Measurements from ENCODE around the gene CFAP74. TPM values are rescaled to one million over a fixed set of nuclear protein-coding genes. Genes with fewer than 3 reads are reported as not detected.
A peak's percentile ranks its signal among the peaks of the same experiment; 100 is the strongest.

The CFAP74 gene
- total RNA-seq, 2 experiments from 2014 or later = not detected

DNA sequence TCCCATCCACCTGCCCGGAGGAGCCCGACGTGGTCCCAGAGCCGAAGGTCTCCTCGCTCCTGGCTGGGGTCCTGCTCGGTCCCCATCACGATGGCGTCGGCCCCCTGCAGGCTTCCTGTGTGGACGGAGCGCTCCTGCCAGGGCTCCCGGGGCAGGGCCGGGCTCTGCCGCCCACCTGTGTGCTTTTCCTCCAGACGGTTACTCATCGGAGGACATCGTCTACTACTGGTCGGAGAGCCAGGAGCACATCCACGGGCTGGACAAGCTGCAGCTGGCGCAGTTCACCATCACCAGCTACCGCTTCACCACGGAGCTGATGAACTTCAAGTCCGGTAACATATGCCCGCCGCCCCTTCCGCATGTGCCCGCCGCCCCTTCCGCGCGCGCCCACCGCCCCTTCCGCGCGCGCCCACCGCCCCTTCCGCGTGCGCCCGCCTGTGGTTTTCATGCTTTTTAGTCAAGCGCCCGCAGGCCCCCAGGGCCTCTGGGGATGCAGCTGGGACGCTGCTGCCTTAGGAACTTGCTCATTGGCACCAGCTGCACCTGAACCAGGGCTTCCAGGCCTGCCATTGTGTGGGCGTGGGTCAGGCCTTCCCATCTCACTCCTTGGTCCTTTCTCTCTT is 24.5 kb upstream of the CFAP74 start:
- no peaks in the 10 kb centered on the region for H3K9me3 Mint-ChIP-seq
- no peaks in the 10 kb centered on the region for H3K4me1 Mint-ChIP-seq (ENCODE audit: low read depth)
- ChIA-PET CTCF (no interaction called here), POLR2A (no interaction called here)
- H3K27me3 Mint-ChIP-seq = peaks cover 17% of the 10 kb centered on the region
- H3K36me3 Mint-ChIP-seq (ENCODE audit: low read depth) = no peaks in the 10 kb centered on the region
- H3K36me3 ChIP-seq (ENCODE audit: insufficient read depth, low read length) = no peaks in the 10 kb centered on the region
- H3K4me3 Mint-ChIP-seq = no peak overlapping the region
- peaks cover 0 to 17% of the 10 kb centered on the region in 2 experiments for H3K9me3 ChIP-seq (ENCODE audit: control insufficient read depth in 1 of 2, insufficient read depth in 1 of 2, low read length in 2 of 2)
- H3K4me3 ChIP-seq (ENCODE audit: low read length) = no peak overlapping the region
- H3K27me3 ChIP-seq (ENCODE audit: control insufficient read depth in 1 of 2, insufficient read depth in 2 of 2, low read length in 2 of 2) = peaks cover 6 to 16% of the 10 kb centered on the region in 2 experiments
- TF ChIP-seq, protein P1, sequence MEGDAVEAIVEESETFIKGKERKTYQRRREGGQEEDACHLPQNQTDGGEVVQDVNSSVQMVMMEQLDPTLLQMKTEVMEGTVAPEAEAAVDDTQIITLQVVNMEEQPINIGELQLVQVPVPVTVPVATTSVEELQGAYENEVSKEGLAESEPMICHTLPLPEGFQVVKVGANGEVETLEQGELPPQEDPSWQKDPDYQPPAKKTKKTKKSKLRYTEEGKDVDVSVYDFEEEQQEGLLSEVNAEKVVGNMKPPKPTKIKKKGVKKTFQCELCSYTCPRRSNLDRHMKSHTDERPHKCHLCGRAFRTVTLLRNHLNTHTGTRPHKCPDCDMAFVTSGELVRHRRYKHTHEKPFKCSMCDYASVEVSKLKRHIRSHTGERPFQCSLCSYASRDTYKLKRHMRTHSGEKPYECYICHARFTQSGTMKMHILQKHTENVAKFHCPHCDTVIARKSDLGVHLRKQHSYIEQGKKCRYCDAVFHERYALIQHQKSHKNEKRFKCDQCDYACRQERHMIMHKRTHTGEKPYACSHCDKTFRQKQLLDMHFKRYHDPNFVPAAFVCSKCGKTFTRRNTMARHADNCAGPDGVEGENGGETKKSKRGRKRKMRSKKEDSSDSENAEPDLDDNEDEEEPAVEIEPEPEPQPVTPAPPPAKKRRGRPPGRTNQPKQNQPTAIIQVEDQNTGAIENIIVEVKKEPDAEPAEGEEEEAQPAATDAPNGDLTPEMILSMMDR (IDR thresholded peaks at IDR 0.05) = no peak
- intact Hi-C loops (cut with DNase I, micrococcal nuclease) = no loop called here
- peaks cover 14% of the 10 kb centered on the region for H3K4me1 ChIP-seq (ENCODE audit: insufficient read depth, low read length)
- no peak overlapping the region for H3K27ac ChIP-seq (ENCODE audit: low read depth in 1 of 2, low read length in 2 of 2)
- no peak overlapping the region for H3K27ac Mint-ChIP-seq
- DNase-seq (peak in 1 of 14 experiments; percentile 5), ATAC-seq (ENCODE audit: poor library complexity) (no peak)

DNA sequence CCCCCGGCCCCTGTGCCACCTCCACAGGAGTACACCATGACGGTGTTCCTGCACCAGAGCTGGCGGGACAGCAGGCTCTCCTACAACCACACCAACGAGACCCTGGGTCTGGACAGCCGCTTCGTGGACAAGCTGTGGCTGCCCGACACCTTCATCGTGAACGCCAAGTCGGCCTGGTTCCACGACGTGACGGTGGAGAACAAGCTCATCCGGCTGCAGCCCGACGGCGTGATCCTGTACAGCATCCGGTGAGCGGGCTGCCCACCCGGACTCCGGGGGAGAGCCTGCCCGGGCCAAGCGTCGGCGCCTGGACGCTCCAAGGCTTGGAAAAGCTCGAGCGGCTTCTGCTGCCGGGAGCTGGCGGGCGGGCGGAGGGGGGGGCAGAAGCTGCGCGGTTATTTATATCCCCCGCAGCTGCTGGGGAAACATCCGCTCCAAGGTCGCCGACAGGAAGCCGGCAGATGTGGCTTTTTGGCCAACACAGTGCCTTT is 21.9 kb upstream of the CFAP74 start:
- CTCF ChIA-PET = no interaction called here
- H3K27ac ChIP-seq (ENCODE audit: low read depth in 1 of 2, low read length in 2 of 2) = no peak overlapping the region
- peaks cover 32 to 40% of the 10 kb centered on the region in 2 experiments for H3K27me3 ChIP-seq (ENCODE audit: control insufficient read depth in 1 of 2, insufficient read depth in 2 of 2, low read length in 2 of 2)
- H3K27me3 Mint-ChIP-seq = peaks cover 42% of the 10 kb centered on the region
- TF ChIP-seq, protein P1 (IDR thresholded peaks at IDR 0.05) = no peak
- no peaks in the 10 kb centered on the region for H3K4me1 Mint-ChIP-seq (ENCODE audit: low read depth)
- intact Hi-C loops (cut with DNase I, micrococcal nuclease) = no loop called here
- peak overlapping the region; percentile 14 for H3K4me3 ChIP-seq (ENCODE audit: low read length)
- no peak overlapping the region for H3K27ac Mint-ChIP-seq
- no peak overlapping the region for H3K4me3 Mint-ChIP-seq
- no peaks in the 10 kb centered on the region for H3K36me3 Mint-ChIP-seq (ENCODE audit: low read depth)
- DNase-seq (peak in 3 of 14 experiments; percentile 22 to 41 (median 38)), ATAC-seq (ENCODE audit: poor library complexity) (peak; percentile 60)
- H3K9me3 Mint-ChIP-seq = no peaks in the 10 kb centered on the region
- peaks cover 14% of the 10 kb centered on the region for H3K4me1 ChIP-seq (ENCODE audit: insufficient read depth, low read length)
- peaks cover 0 to 23% of the 10 kb centered on the region in 2 experiments for H3K9me3 ChIP-seq (ENCODE audit: control insufficient read depth in 1 of 2, insufficient read depth in 1 of 2, low read length in 2 of 2)
- no peaks in the 10 kb centered on the region for H3K36me3 ChIP-seq (ENCODE audit: insufficient read depth, low read length)
- POLR2A ChIA-PET = interaction anchor here (1.0 kb wide), 1 partner anchor 19 kb away, joined by 3 read pairs; no protein-coding TSS in a partner anchor

DNA sequence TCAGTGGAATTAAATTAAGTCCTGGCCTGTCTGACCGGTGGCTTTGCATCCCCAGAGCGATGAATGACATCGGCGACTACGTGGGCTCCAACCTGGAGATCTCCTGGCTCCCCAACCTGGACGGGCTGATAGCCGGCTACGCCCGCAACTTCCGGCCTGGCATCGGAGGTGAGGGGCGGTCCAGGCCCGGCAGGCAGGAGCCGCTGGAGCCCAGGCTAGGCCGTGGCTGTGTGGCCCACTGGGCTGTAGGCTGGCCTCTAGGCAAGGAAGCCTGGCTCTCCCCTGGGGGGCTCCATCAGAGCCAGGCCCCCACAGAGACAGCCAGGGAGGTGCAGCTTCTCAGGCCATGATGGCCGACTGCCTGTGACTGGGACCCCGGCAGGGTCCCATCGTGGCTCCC is 21.3 kb upstream of the CFAP74 start:
- no peaks in the 10 kb centered on the region for H3K9me3 Mint-ChIP-seq
- TF ChIP-seq, protein P1 (IDR thresholded peaks at IDR 0.05) = no peak
- H3K9me3 ChIP-seq (ENCODE audit: control insufficient read depth in 1 of 2, insufficient read depth in 1 of 2, low read length in 2 of 2) = peaks cover 0 to 26% of the 10 kb centered on the region in 2 experiments
- H3K36me3 Mint-ChIP-seq (ENCODE audit: low read depth) = no peaks in the 10 kb centered on the region
- peaks cover 38 to 46% of the 10 kb centered on the region in 2 experiments for H3K27me3 ChIP-seq (ENCODE audit: control insufficient read depth in 1 of 2, insufficient read depth in 2 of 2, low read length in 2 of 2)
- no peak overlapping the region for H3K27ac ChIP-seq (ENCODE audit: low read depth in 1 of 2, low read length in 2 of 2)
- no peak for DNase-seq
- no peak overlapping the region for H3K4me3 Mint-ChIP-seq
- H3K4me1 Mint-ChIP-seq (ENCODE audit: low read depth) = no peaks in the 10 kb centered on the region
- ChIA-PET CTCF (no interaction called here), POLR2A (no interaction called here)
- no peak overlapping the region for H3K4me3 ChIP-seq (ENCODE audit: low read length)
- intact Hi-C loops (cut with DNase I, micrococcal nuclease) = no loop called here
- H3K4me1 ChIP-seq (ENCODE audit: insufficient read depth, low read length) = peaks cover 21% of the 10 kb centered on the region
- no peak overlapping the region for H3K27ac Mint-ChIP-seq
- no peaks in the 10 kb centered on the region for H3K36me3 ChIP-seq (ENCODE audit: insufficient read depth, low read length)
- no peak for ATAC-seq (ENCODE audit: poor library complexity)
- peaks cover 49% of the 10 kb centered on the region for H3K27me3 Mint-ChIP-seq
